Caco-2 (cell line): ENCODE measurements around the gene ATG2A. TPM values are rescaled to one million over a fixed set of nuclear protein-coding genes. Genes with fewer than 3 reads are reported as not detected.

ENCODE experiments used
- BruUV-seq: library from RNA; stranded (reverse); fragments of 400-500 nt; replicated peaks from 2 replicates; lab custom pipeline; 2021; lab: Mats Ljungman, UMichigan
- CTCF ChIA-PET: fragments of 300-600 bp; sonication (Branson Sonifier 250); formaldehyde crosslinking; loops from one replicate; lab custom pipeline; 2022; ENCODE audit warnings: antibody characterized with exemption; lab: Charles Lee
- POLR2A ChIA-PET: fragments of 300-600 bp; sonication (Branson Sonifier 250); formaldehyde crosslinking; loops from one replicate; lab custom pipeline; 2022; ENCODE audit warnings: antibody characterized with exemption; lab: Charles Lee
- DNase-seq, 2 experiments: peaks; one replicate each; pipeline versions ENCODE4 v3.0.0 to v3.0.0-alpha.2; 2020 to 2022
- H3K27me3 ChIP-seq: replicated peaks from 2 replicates; pipeline ENCODE4 v1.6.0; 2011; ENCODE audit warnings: low read length; ENCODE audit not compliant: control insufficient read depth, insufficient read depth
- H3K36me3 ChIP-seq: 2 replicates; pipeline ENCODE4 v1.5.1; 2011; ENCODE audit warnings: low read length; ENCODE audit not compliant: control insufficient read depth, insufficient read depth
- H3K4me1 ChIP-seq: fragments of 250-450 bp; sonication (Bioruptor Pico); 2 replicates; pipeline ENCODE4 v1.5.1; 2020; ENCODE audit warnings: mild to moderate bottlenecking
- H3K4me3 ChIP-seq: 2 replicates; pipeline ENCODE4 v1.5.1; 2011; ENCODE audit warnings: low read depth, mild to moderate bottlenecking, control low read depth, low read length
- H3K9me3 ChIP-seq: fragments of 250-450 bp; sonication (Bioruptor Pico); 2 replicates; pipeline ENCODE4 v1.5.1; 2020; ENCODE audit warnings: mild to moderate bottlenecking, moderate library complexity
- H3K27ac Mint-ChIP-seq: one replicate; pipeline ENCODE4 v1.8.0; 2022; ENCODE audit warnings: mixed read lengths; ENCODE audit not compliant: unreplicated experiment
- H3K27me3 Mint-ChIP-seq: one replicate; pipeline ENCODE4 v1.8.0; 2022; ENCODE audit warnings: mixed read lengths; ENCODE audit not compliant: insufficient read depth, unreplicated experiment
- H3K36me3 Mint-ChIP-seq: one replicate; pipeline ENCODE4 v1.8.0; 2022; ENCODE audit warnings: mild to moderate bottlenecking, mixed read lengths; ENCODE audit not compliant: insufficient read depth, unreplicated experiment
- H3K4me1 Mint-ChIP-seq: one replicate; pipeline ENCODE4 v1.8.0; 2022; ENCODE audit warnings: low read depth, mixed read lengths; ENCODE audit not compliant: unreplicated experiment
- H3K4me3 Mint-ChIP-seq: one replicate; pipeline ENCODE4 v1.8.0; 2022; ENCODE audit warnings: mild to moderate bottlenecking, moderate library complexity, mixed read lengths; ENCODE audit not compliant: unreplicated experiment
- H3K9me3 Mint-ChIP-seq: one replicate; pipeline ENCODE4 v1.8.0; 2022; ENCODE audit warnings: mixed read lengths; ENCODE audit not compliant: unreplicated experiment
- CTCF ChIP-seq, 2 experiments: fragments of 200-600 bp in 1 of 2; IDR thresholded peaks; 1 replicate in 1 of 2; 2 replicates in 1 of 2; pipeline versions ENCODE4 v1.5.1 to v1.8.0; 2011 to 2022; ENCODE audit warnings: antibody characterized with exemption in 1 of 2, control low read depth in 1 of 2, inconsistent platforms in 1 of 2, low read depth in 1 of 2, low read length in 1 of 2, mild to moderate bottlenecking in 1 of 2, moderate library complexity in 1 of 2; ENCODE audit not compliant: insufficient read depth in 1 of 2, severe bottlenecking in 1 of 2, unreplicated experiment in 1 of 2
- intact Hi-C: fragments of 100-400 bp; cut with micrococcal nuclease; formaldehyde crosslinking; loops from one replicate; pipeline ENCODE4 v1.10.0; 2022; ENCODE audit not compliant: unreplicated experiment
- total RNA-seq: library from RNA; stranded (reverse); gene quantifications from 2 replicates; pipeline ENCODE4 v1.2.3, GENCODE V29; 2022

The ATG2A gene
- total RNA-seq, 1 experiment from 2014 or later = 27.9 TPM

GRCh38 chr11:64875369-64876228 is 41.4 kb downstream of the ATG2A start:
- H3K4me1 ChIP-seq = peaks cover 55% of the 10 kb centered on the region
- no peaks in the 10 kb centered on the region for H3K9me3 ChIP-seq
- BruUV-seq = no TSS peak
- no peak overlapping the region for H3K4me3 ChIP-seq
- H3K4me1 Mint-ChIP-seq = peaks cover 26% of the 10 kb centered on the region
- intact Hi-C loops = no loop called here
- peaks cover 9% of the 10 kb centered on the region for H3K36me3 ChIP-seq
- TF ChIP-seq CTCF (IDR thresholded peaks at IDR 0.05; ENCODE audit: insufficient read depth in 1 of 2, low read depth in 1 of 2, low read length in 1 of 2, severe bottlenecking in 1 of 2, unreplicated experiment in 1 of 2) = no peak
- POLR2A ChIA-PET = no interaction called here
- no peaks in the 10 kb centered on the region for H3K27me3 Mint-ChIP-seq
- no peaks in the 10 kb centered on the region for H3K27me3 ChIP-seq
- H3K4me3 Mint-ChIP-seq = peak overlapping the region; percentile 85
- no peaks in the 10 kb centered on the region for H3K9me3 Mint-ChIP-seq
- CTCF ChIA-PET = interaction anchor here (0.6 to 1.2 kb wide), 2 partner anchors 13 to 123 kb away, joined by 4 read pairs; no protein-coding TSS in a partner anchor
- no peak for DNase-seq
- peaks cover 89% of the 10 kb centered on the region for H3K36me3 Mint-ChIP-seq
- H3K27ac Mint-ChIP-seq = peak overlapping the region; percentile 82

GRCh38 chr11:64874308-64875240 is 42.4 kb downstream of the ATG2A start:
- Histone ChIP-seq H3K4me3 (no peak overlapping the region), H3K4me1 (peaks cover 63% of the 10 kb centered on the region), H3K27me3 (no peaks in the 10 kb centered on the region), H3K9me3 (no peaks in the 10 kb centered on the region), H3K36me3 (peaks cover 9% of the 10 kb centered on the region)
- no peaks in the 10 kb centered on the region for H3K27me3 Mint-ChIP-seq
- no peak for TF ChIP-seq CTCF (IDR thresholded peaks at IDR 0.05; ENCODE audit: insufficient read depth in 1 of 2, low read depth in 1 of 2, low read length in 1 of 2, severe bottlenecking in 1 of 2, unreplicated experiment in 1 of 2)
- H3K9me3 Mint-ChIP-seq = no peaks in the 10 kb centered on the region
- no peak for DNase-seq
- H3K4me1 Mint-ChIP-seq = peaks cover 22% of the 10 kb centered on the region
- intact Hi-C loops = no loop called here
- ChIA-PET CTCF (interaction anchor here (1.2 kb wide), 1 partner anchor 14 kb away, joined by 4 read pairs; no protein-coding TSS in a partner anchor), POLR2A (no interaction called here)
- peak overlapping the region; percentile 21 for H3K27ac Mint-ChIP-seq
- BruUV-seq = no TSS peak
- H3K4me3 Mint-ChIP-seq = no peak overlapping the region
- H3K36me3 Mint-ChIP-seq = peaks cover 93% of the 10 kb centered on the region
